ENCODE data around the gene FMN2. TPM values are rescaled to one million over a fixed set of nuclear protein-coding genes. Genes with fewer than 3 reads are reported as not detected.
A peak's percentile ranks its signal among the peaks of the same experiment; 100 is the strongest.

Gene FMN2
- total RNA-seq, 1 donor from 2014 or later = 3.5 TPM

DNA sequence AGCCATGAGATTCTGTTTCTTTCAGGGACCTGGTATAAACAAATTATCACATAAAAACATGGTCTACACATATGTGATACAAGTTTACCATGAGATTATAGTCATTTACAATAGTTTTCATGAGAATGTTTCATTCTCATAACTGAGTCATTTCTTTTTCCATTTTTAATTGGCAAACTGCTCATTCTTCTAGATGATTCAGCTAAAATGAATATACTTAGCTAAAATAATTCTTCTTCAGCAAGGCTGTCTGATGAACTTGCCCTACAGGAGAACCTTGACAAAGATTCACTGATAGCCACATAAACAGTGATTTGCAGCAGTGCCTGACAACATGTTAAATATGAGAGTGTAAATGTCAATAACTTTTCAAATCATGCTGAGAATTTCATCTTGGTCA is 253.2 kb downstream of the FMN2 start:
- H3K4me3 Mint-ChIP-seq (ENCODE audit: unreplicated experiment) = no peak overlapping the region
- TF ChIP-seq, protein P1, sequence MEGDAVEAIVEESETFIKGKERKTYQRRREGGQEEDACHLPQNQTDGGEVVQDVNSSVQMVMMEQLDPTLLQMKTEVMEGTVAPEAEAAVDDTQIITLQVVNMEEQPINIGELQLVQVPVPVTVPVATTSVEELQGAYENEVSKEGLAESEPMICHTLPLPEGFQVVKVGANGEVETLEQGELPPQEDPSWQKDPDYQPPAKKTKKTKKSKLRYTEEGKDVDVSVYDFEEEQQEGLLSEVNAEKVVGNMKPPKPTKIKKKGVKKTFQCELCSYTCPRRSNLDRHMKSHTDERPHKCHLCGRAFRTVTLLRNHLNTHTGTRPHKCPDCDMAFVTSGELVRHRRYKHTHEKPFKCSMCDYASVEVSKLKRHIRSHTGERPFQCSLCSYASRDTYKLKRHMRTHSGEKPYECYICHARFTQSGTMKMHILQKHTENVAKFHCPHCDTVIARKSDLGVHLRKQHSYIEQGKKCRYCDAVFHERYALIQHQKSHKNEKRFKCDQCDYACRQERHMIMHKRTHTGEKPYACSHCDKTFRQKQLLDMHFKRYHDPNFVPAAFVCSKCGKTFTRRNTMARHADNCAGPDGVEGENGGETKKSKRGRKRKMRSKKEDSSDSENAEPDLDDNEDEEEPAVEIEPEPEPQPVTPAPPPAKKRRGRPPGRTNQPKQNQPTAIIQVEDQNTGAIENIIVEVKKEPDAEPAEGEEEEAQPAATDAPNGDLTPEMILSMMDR (IDR thresholded peaks at IDR 0.05) = no peak
- H3K36me3 Mint-ChIP-seq (ENCODE audit: low read depth) = no peaks in the 10 kb centered on the region
- H3K27me3 Mint-ChIP-seq (ENCODE audit: low read depth) = no peaks in the 10 kb centered on the region
- DNase-seq (ENCODE audit: low spot score) = no peak
- no peak overlapping the region for H3K27ac Mint-ChIP-seq (ENCODE audit: unreplicated experiment)
- H3K9me3 Mint-ChIP-seq (ENCODE audit: low read depth) = no peaks in the 10 kb centered on the region
- peaks cover 18% of the 10 kb centered on the region for H3K4me1 Mint-ChIP-seq (ENCODE audit: low read depth)

DNA sequence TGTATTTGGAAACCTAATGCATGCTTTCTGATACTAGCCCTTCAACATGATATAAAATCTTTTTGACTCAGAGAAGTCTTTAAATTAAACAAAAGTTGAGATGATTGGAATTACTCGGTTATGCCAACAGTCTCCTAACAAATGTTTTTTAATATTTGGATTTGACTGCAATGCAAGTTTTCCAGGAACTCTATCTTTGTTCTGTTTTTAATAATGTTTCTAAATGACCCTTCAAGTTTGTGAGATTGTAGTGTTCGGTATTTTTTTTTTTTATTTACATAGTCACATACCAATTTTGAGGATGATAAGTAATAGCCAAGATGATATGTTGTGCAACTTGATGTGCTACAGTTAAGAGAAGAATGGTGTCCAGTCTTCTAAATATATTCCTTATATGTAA is 258.0 kb downstream of the FMN2 start:
- H3K9me3 Mint-ChIP-seq (ENCODE audit: low read depth) = peaks cover 7% of the 10 kb centered on the region
- H3K4me3 Mint-ChIP-seq (ENCODE audit: unreplicated experiment) = no peak overlapping the region
- H3K36me3 Mint-ChIP-seq (ENCODE audit: low read depth) = no peaks in the 10 kb centered on the region
- H3K27ac Mint-ChIP-seq (ENCODE audit: unreplicated experiment) = no peak overlapping the region
- no peak for DNase-seq (ENCODE audit: low spot score)
- peaks cover 42% of the 10 kb centered on the region for H3K4me1 Mint-ChIP-seq (ENCODE audit: low read depth)
- TF ChIP-seq, protein P1 (IDR thresholded peaks at IDR 0.05) = no peak
- no peaks in the 10 kb centered on the region for H3K27me3 Mint-ChIP-seq (ENCODE audit: low read depth)

DNA sequence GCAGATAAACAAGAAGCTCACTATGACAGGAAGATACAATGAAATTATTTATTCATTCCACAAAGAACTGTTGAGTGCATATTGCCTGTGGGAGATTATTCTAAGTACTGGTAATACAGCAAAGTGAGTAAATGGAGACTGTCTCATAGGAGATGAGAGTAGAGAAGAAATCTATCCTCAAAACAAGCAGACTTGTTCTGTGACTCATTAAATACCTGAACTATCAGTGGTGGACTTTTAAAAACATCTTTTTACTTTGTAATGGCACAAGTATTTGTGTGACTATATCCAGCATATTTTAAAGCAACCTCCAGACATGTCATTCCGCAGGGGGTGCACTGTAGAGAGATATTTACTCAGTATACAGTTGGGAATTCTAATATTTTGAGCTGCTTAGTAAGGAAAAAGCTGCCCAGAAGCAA is 259.2 kb downstream of the FMN2 start:
- no peaks in the 10 kb centered on the region for H3K27me3 Mint-ChIP-seq (ENCODE audit: low read depth)
- peak overlapping the region; percentile 2 for H3K27ac Mint-ChIP-seq (ENCODE audit: unreplicated experiment)
- H3K4me3 Mint-ChIP-seq (ENCODE audit: unreplicated experiment) = no peak overlapping the region
- TF ChIP-seq, protein P1 (IDR thresholded peaks at IDR 0.05) = no peak
- H3K9me3 Mint-ChIP-seq (ENCODE audit: low read depth) = peaks cover 7% of the 10 kb centered on the region
- no peaks in the 10 kb centered on the region for H3K36me3 Mint-ChIP-seq (ENCODE audit: low read depth)
- no peak for DNase-seq (ENCODE audit: low spot score)
- H3K4me1 Mint-ChIP-seq (ENCODE audit: low read depth) = peaks cover 42% of the 10 kb centered on the region

DNA sequence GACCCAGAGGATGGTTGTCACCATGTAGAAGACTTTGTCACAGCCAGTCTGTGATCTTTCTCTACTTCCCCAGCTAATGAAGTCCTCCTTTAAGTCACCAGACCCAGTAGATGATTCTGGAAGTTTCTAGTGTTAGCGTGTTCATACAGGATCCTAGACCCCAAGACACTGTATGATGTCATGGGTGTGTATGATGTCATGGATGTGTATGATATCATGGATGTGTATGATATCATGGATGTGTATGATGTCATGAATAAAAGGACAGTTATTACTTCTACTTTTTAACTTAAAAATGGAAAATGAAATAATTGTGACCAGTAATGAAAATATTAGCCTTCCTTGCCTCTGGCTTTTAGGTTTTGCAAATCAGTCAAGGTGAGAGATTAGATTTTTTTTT is 260.0 kb downstream of the FMN2 start:
- Mint-ChIP-seq H3K4me3 (ENCODE audit: unreplicated experiment) (no peak overlapping the region), H3K9me3 (ENCODE audit: low read depth) (peaks cover 7% of the 10 kb centered on the region), H3K4me1 (ENCODE audit: low read depth) (peaks cover 44% of the 10 kb centered on the region), H3K36me3 (ENCODE audit: low read depth) (no peaks in the 10 kb centered on the region), H3K27ac (ENCODE audit: unreplicated experiment) (peak overlapping the region; percentile 76), H3K27me3 (ENCODE audit: low read depth) (no peaks in the 10 kb centered on the region)
- TF ChIP-seq, protein P1 (IDR thresholded peaks at IDR 0.05) = no peak
- no peak for DNase-seq (ENCODE audit: low spot score)

DNA sequence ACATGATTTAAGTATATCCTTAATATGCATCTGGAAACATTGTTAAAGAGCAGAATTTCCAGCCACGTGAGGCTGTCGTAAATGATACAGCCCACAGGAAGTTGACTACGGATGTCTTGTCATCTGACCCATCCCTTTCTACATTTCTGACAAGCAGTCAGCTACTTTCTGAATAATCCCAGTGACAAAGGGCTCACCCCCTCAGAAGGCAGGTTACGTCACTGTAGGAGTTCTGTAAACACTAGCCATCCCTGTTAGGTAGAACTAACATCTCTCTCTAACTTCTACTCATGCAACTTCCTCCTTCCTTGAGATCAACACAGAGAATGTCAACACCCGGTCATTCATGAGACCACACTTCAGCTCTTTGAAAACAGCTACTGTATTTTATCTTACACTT is 261.1 kb downstream of the FMN2 start:
- no peaks in the 10 kb centered on the region for H3K36me3 Mint-ChIP-seq (ENCODE audit: low read depth)
- H3K4me1 Mint-ChIP-seq (ENCODE audit: low read depth) = peaks cover 47% of the 10 kb centered on the region
- TF ChIP-seq, protein P1 (IDR thresholded peaks at IDR 0.05) = no peak
- H3K27me3 Mint-ChIP-seq (ENCODE audit: low read depth) = no peaks in the 10 kb centered on the region
- peak overlapping the region; percentile 76 for H3K27ac Mint-ChIP-seq (ENCODE audit: unreplicated experiment)
- H3K4me3 Mint-ChIP-seq (ENCODE audit: unreplicated experiment) = no peak overlapping the region
- no peak for DNase-seq (ENCODE audit: low spot score)
- peaks cover 7% of the 10 kb centered on the region for H3K9me3 Mint-ChIP-seq (ENCODE audit: low read depth)
